ENCODE results near the gene POC1A.

The POC1A gene

GRCh38 chr3:52094571-52095485 is 59.4 kb downstream of the POC1A start:
- DNase-seq (ENCODE audit: low read depth), result no peak
- TF ChIP-seq, protein P1, sequence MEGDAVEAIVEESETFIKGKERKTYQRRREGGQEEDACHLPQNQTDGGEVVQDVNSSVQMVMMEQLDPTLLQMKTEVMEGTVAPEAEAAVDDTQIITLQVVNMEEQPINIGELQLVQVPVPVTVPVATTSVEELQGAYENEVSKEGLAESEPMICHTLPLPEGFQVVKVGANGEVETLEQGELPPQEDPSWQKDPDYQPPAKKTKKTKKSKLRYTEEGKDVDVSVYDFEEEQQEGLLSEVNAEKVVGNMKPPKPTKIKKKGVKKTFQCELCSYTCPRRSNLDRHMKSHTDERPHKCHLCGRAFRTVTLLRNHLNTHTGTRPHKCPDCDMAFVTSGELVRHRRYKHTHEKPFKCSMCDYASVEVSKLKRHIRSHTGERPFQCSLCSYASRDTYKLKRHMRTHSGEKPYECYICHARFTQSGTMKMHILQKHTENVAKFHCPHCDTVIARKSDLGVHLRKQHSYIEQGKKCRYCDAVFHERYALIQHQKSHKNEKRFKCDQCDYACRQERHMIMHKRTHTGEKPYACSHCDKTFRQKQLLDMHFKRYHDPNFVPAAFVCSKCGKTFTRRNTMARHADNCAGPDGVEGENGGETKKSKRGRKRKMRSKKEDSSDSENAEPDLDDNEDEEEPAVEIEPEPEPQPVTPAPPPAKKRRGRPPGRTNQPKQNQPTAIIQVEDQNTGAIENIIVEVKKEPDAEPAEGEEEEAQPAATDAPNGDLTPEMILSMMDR (conservative IDR thresholded peaks at IDR 0.05; ENCODE audit: low read depth, low read length), result no peak
- H3K4me3 ChIP-seq (ENCODE audit: low read length), result no peak overlapping the region

GRCh38 chr3:52093756-52094545 is 60.3 kb downstream of the POC1A start:
- H3K4me3 ChIP-seq (ENCODE audit: low read length), result no peak overlapping the region
- no peak for DNase-seq (ENCODE audit: low read depth)
- TF ChIP-seq, protein P1 (conservative IDR thresholded peaks at IDR 0.05; ENCODE audit: low read depth, low read length), result no peak

- no peak for DNase-seq (ENCODE audit: low read depth)
- TF ChIP-seq, protein P1 (conservative IDR thresholded peaks at IDR 0.05; ENCODE audit: low read depth, low read length), result no peak
These were observed 61.3 kb downstream of the POC1A start for GRCh38 chr3:52092891-52093290.

DNA sequence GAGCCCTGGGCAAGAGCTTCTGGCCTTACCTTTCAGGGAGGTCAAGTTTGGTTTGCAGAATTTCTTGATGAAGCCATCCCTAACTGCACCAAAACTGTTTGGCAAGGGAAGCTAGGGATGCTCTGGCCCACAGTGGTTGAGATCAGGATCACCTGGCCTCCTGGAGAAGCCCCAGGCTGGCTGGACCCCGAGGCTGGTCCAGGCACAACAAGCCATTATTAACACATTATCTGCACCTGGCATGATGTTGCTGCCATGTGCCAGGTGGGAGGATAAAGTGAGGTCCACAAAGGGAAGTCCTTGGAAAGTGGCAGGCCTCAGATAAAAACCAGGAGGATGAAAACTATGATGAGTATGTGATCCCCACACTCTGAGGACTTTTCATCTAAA is 62.0 kb downstream of the POC1A start:
- H3K4me3 ChIP-seq (ENCODE audit: low read length), result no peak overlapping the region
- DNase-seq (ENCODE audit: low read depth), result no peak
- TF ChIP-seq, protein P1 (conservative IDR thresholded peaks at IDR 0.05; ENCODE audit: low read depth, low read length), result no peak

More at GRCh38 chr3:52092891-52093290, 61.3 kb downstream of the POC1A start:
- H3K4me3 ChIP-seq (ENCODE audit: low read length), result no peak overlapping the region

GRCh38 chr3:52091586-52092270 is 62.5 kb downstream of the POC1A start:
- no peak for DNase-seq (ENCODE audit: low read depth)
- TF ChIP-seq, protein P1 (conservative IDR thresholded peaks at IDR 0.05; ENCODE audit: low read depth, low read length), result no peak

GRCh38 chr3:52090933-52091468 is 63.2 kb downstream of the POC1A start:
- no peak for DNase-seq (ENCODE audit: low read depth)
- TF ChIP-seq, protein P1 (conservative IDR thresholded peaks at IDR 0.05; ENCODE audit: low read depth, low read length), result no peak
- no peak overlapping the region for H3K4me3 ChIP-seq (ENCODE audit: low read length)

More at GRCh38 chr3:52091586-52092270, 62.5 kb downstream of the POC1A start:
- H3K4me3 ChIP-seq (ENCODE audit: low read length), result no peak overlapping the region
